GM21423 (cell line): ENCODE results near the gene RNF227.
A peak's percentile ranks its signal among the peaks of the same experiment; 100 is the strongest.

Experiments
- ATAC-seq: cut with Tn5 transposase; IDR thresholded peaks from one replicate; pipeline ENCODE4 v1.9.1; 2021; ENCODE audit warnings: mild to moderate bottlenecking, moderate library complexity; ENCODE audit not compliant: unreplicated experiment

Gene RNF227

DNA sequence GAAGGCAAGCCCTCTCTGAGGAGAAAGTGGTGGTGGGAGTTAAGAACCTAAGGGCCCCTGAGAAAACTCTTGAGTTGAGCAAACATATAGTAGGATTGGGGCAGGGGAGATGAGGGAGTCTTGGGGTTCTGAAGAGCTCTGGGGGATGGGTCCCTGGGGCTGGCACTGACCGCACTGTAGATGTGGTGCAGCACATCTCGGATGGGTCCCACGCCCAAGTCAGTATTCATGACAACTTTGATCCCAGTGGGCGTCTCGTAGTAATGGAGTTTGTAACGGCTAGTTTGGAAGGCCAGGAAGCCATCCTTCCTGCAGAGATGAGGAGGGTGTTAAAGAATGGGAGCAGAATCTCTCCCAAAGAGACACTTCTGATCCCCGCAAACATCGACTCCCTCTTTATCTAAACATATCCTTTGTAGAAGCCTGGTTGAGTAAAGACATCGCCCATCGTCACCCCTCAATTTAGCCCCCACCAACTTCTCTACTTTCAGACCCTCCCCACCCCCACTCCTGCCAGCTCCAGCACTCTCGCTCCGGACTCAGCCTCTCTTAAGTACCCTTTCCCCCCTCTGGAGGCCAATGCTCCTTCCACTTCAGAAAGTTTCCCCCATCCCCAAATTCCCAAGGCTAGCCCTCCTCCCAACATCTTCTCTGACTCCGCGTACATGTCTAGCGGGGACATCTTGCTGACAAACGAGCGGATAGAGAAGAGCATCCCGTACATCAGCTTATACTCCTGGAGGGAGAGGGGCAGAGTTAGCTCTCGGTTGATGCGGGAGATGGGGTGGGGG is 14.9 kb upstream of the RNF227 start:
- ATAC-seq: no peak

DNA sequence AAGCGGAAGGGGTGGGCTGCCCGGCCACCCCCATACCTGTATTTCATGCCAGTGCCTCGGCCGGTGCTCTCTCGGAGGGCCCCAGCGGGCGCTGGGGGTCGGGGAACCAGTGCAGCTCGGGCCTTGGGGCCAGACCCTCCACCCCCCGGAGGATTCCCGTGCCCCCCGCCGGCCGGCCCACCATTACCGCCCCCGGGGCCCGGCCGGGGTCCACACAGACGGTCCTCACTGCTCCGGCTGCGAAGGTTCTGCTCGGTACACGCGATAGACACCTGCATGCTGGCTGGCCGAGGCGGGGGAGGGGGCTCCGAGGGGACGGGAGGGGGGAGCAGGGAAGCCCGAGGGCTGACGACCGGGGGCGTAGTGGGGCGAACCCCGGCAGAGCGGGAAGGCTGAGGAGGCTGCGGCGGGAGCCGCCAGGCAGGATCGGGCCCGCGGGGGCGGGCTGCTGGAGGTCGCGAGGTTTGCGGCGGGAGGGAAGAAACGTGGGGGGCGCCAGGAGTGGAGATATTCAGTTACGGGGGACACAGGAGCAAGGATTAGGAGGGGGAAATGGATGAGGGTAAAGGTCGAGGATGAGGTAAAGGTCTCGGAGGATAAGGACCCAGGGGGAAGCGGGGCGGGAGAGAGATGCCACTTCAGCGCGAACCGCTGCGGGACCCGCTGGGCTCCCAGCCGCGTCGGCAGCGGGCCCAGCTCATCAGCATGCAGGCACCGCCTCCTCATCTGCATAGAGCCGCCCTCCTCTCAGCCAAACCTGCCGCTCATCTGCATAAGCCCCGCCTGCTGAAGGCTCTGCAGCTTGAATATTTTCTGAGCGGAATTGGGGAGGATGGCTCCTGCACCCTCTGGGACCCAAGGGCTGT is 13.3 kb upstream of the RNF227 start, which contains the start of gene KCNAB3:
Gene KCNAB3, minus strand, starts transcription at position 699 of the 866 bp plus-strand sequence. Its CDS starts 421 bp downstream, at position 278.
- no peak for ATAC-seq

- no peak for ATAC-seq
These were observed 11.5 kb upstream of the RNF227 start for GRCh38 chr17:7927596-7927995.

- no peak for ATAC-seq
These were observed 6.9 kb upstream of the RNF227 start for GRCh38 chr17:7922845-7923628.

GRCh38 chr17:7922269-7922844 is 6.3 kb upstream of the RNF227 start:
- ATAC-seq: no peak

GRCh38 chr17:7916808-7917207 is 719 bp upstream of the RNF227 start:
- no peak for ATAC-seq

GRCh38 chr17:7916385-7916682 is 245 bp upstream of the RNF227 start:
- peak; percentile 5 for ATAC-seq

DNA sequence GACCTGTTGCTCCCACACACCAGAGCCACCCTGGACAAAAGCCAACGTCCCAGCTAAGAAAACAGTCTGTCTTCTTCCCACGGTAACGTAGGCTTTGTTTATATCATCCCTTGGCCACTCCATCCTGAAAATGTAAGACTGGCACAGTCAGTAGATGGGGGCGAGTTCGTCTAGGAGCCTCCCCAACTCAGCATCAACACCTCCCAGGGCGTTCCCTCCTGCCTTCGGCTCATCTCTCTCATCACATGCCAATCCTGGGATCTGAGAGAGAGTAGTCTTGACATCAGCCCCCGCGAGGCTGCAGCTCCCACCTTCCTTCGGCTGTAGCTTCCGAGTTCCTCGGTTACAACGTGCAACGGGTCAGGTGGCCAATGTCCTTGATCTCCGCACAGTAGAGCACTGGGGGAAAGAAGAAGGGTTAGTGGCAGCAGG is 894 bp downstream of the RNF227 start:
- ATAC-seq: no peak

- no peak for ATAC-seq
These were observed 3.1 kb downstream of the RNF227 start for GRCh38 chr17:7912927-7913524.

GRCh38 chr17:7911116-7911515 is 5.0 kb downstream of the RNF227 start:
- no peak for ATAC-seq

DNA sequence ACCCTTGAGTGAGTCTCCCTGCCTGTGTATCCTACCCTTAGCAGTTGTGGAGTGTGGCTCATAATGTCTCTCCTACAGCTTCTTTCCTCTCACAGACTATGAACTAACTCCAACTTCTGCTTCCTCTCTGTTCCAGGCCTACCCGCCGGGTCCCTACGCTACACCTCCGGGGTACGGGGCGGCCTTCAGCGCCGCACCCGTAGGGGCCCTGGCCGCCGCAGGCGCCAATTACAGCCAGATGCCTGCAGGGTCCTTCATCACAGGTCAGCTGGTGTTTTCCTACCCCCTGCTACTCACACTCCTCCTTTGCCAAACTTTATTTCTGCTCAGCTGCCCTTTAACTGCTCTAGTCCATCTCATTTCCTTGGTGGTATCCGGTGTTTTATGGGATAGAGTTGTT is 5.4 kb downstream of the RNF227 start:
- ATAC-seq: no peak

DNA sequence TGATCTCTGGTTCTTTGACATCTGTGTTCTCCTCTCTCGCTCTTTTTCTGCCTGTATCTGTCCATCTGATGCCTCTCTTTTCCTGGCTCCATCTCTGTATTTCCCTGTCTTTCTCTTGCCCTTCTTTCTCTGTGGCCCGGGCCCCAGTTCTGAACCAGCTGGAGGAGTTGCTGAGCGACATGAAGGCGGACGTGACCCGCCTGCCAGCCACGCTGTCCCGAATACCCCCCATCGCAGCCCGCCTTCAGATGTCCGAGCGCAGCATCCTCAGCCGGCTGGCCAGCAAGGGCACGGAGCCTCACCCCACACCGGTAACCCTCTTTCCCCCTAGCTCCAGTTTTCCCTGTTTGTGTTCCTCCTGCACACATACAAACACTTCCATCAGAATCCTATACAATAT is 5.8 kb downstream of the RNF227 start:
- no peak for ATAC-seq

- no peak for ATAC-seq
These were observed 7.0 kb downstream of the RNF227 start for GRCh38 chr17:7909089-7909488.

DNA sequence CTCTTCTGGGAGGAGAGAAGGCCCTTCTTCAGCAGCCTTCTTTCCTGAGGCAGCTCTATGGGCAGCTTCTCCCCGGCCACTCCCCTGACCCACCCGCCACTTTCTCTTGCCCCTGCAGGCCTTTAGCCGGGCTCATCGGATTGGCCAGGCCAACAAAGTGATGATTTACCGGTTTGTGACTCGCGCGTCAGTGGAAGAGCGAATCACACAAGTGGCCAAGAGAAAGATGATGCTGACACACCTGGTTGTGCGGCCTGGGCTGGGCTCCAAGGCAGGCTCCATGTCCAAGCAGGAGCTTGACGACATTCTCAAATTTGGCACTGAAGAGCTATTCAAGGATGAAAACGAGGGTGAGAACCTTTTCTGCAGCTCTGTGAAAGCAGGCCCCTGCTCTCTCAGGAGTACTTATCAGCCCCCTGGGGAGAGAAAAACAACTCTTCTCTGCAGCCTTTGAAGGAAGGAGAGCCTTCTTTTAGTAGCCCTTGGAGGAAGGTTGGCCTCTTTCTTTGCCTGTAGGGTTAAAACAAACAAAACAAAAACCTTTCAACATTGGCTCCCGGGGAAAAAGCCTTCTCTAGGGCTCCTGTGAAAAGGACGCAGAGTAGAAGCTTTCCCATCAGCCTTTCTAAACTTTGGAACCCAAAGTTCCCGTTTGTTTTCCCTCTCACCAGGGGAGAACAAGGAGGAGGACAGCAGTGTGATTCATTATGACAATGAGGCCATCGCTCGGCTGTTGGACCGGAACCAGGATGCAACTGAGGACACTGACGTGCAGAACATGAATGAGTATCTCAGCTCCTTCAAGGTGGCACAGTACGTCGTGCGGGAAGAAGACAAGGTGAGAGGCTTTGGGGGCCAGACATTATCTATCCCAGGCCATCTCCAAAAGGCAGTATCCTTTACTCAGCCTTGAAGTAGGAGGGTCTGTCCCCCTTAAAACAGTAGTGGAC is 12.7 kb downstream of the RNF227 start:
- ATAC-seq: no peak

GRCh38 chr17:7897773-7898172 is 18.3 kb downstream of the RNF227 start:
- no peak for ATAC-seq

DNA sequence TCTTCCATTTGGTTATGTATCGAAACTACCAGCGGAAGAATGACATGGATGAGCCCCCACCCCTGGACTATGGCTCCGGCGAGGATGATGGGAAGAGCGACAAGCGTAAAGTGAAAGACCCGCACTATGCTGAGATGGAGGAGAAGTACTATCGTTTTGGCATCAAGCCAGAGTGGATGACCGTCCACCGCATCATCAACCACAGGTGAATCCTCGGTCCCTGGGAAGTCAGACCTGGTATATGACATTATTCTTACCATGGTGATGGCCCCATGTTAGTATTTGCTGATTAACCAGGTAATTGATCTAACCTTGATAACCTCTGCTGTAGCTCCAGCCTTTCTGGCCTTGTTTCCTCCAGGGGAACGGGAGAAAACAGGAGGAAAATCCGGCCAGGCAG is 19.0 kb downstream of the RNF227 start:
- ATAC-seq: no peak

DNA sequence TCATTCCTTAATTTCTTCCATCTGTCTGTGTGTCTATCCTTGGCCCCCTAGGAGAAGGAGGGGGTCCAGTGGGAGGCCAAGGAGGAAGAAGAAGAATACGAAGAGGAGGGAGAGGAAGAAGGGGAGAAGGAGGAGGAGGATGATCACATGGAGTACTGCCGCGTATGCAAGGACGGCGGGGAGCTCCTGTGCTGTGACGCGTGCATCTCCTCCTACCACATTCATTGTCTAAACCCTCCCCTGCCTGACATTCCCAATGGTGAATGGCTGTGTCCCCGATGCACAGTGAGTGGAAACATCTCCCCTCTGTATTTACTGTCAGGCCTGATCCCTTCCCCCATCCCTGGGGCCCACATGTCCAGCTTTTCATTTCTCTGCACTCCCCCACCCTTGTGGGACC is 21.2 kb downstream of the RNF227 start:
- ATAC-seq: no peak

DNA sequence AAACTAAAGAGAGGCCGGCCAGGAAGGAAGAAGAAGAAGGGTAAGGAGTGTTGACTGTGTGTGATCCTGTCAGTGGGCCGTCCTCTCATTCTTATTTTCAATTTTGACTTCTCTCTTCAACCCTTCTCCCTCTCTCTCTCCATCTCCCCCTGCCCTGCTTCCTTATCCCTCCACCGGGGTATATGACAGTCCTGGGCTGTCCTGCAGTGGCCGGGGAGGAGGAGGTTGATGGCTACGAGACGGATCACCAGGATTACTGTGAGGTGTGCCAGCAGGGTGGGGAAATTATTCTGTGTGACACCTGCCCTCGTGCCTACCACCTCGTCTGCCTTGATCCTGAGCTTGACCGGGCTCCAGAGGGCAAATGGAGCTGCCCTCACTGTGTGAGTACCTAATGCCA is 21.9 kb downstream of the RNF227 start:
- no peak for ATAC-seq

- no peak for ATAC-seq
These were observed 22.8 kb downstream of the RNF227 start for GRCh38 chr17:7893187-7893880.
